Mesothelial cell of epicardium (in vitro differentiated cells): ENCODE results near the gene PPP6R3. TPM values are rescaled to one million over a fixed set of nuclear protein-coding genes. Genes with fewer than 3 reads are reported as not detected.

Source experiments
- DNase-seq, 2 experiments: peaks; one replicate each; pipeline ENCODE4 v3.0.0; 2021; ENCODE audit warnings: low spot score in 2 of 2; ENCODE audit not compliant: unreplicated experiment in 2 of 2
- H3K27ac Mint-ChIP-seq: 2 replicates; pipeline ENCODE4 v1.8.0; 2021; ENCODE audit warnings: mixed read lengths
- H3K27me3 Mint-ChIP-seq: 2 replicates; pipeline ENCODE4 v1.8.0; 2021; ENCODE audit warnings: low read depth, mixed read lengths
- H3K36me3 Mint-ChIP-seq: 2 replicates; pipeline ENCODE4 v1.8.0; 2021; ENCODE audit warnings: mixed read lengths
- H3K4me1 Mint-ChIP-seq: 2 replicates; pipeline ENCODE4 v1.8.0; 2021; ENCODE audit warnings: mixed read lengths
- H3K4me3 Mint-ChIP-seq: 2 replicates; pipeline ENCODE4 v1.8.0; 2021; ENCODE audit warnings: mild to moderate bottlenecking, moderate library complexity, mixed read lengths
- H3K9me3 Mint-ChIP-seq: 2 replicates; pipeline ENCODE4 v1.8.0; 2021; ENCODE audit warnings: mixed read lengths
- CTCF ChIP-seq: fragments of 200-600 bp; sonication (generic); IDR thresholded peaks from one replicate; pipeline ENCODE4 v1.5.0; 2021; ENCODE audit warnings: antibody characterized with exemption; ENCODE audit not compliant: unreplicated experiment
- total RNA-seq: library from RNA; stranded (reverse); gene quantifications from 3 replicates; pipeline ENCODE4 v1.2.1, GENCODE V29; 2021

PPP6R3 gene
- total RNA-seq, 1 donor from 2014 or later: 137 TPM

GRCh38 chr11:68574308-68574707, 113.8 kb downstream of the PPP6R3 start:
- Mint-ChIP-seq H3K27ac (no peak overlapping the region), H3K36me3 (peaks cover 35% of the 10 kb centered on the region), H3K9me3 (no peaks in the 10 kb centered on the region), H3K4me1 (peaks cover 15% of the 10 kb centered on the region), H3K27me3 (no peaks in the 10 kb centered on the region), H3K4me3 (no peak overlapping the region)
- no peak for DNase-seq
- TF ChIP-seq CTCF: no peak

GRCh38 chr11:68575025-68575665, 114.6 kb downstream of the PPP6R3 start:
- Mint-ChIP-seq H3K9me3 (no peaks in the 10 kb centered on the region), H3K27me3 (no peaks in the 10 kb centered on the region), H3K4me1 (peaks cover 11% of the 10 kb centered on the region), H3K27ac (no peak overlapping the region), H3K36me3 (peaks cover 44% of the 10 kb centered on the region), H3K4me3 (no peak overlapping the region)
- TF ChIP-seq CTCF: no peak
- DNase-seq: no peak

GRCh38 chr11:68579455-68579854, 118.9 kb downstream of the PPP6R3 start:
- no peaks in the 10 kb centered on the region for H3K27me3 Mint-ChIP-seq
- DNase-seq: no peak
- peaks cover 46% of the 10 kb centered on the region for H3K36me3 Mint-ChIP-seq
- no peak for TF ChIP-seq CTCF
- H3K27ac Mint-ChIP-seq: no peak overlapping the region
- H3K4me1 Mint-ChIP-seq: peaks cover 2% of the 10 kb centered on the region
- H3K9me3 Mint-ChIP-seq: no peaks in the 10 kb centered on the region
- H3K4me3 Mint-ChIP-seq: no peak overlapping the region

- Mint-ChIP-seq H3K4me1 (no peaks in the 10 kb centered on the region), H3K4me3 (no peak overlapping the region), H3K9me3 (no peaks in the 10 kb centered on the region), H3K27me3 (no peaks in the 10 kb centered on the region), H3K36me3 (peaks cover 53% of the 10 kb centered on the region), H3K27ac (no peak overlapping the region)
- TF ChIP-seq CTCF: no peak
- DNase-seq: no peak
Measured at GRCh38 chr11:68581439-68581838, 120.9 kb downstream of the PPP6R3 start.

- Mint-ChIP-seq H3K4me1 (no peaks in the 10 kb centered on the region), H3K4me3 (no peak overlapping the region), H3K9me3 (no peaks in the 10 kb centered on the region), H3K27ac (no peak overlapping the region), H3K27me3 (no peaks in the 10 kb centered on the region), H3K36me3 (peaks cover 50% of the 10 kb centered on the region)
- no peak for TF ChIP-seq CTCF
- DNase-seq: no peak
Measured at GRCh38 chr11:68581901-68582300, 121.3 kb downstream of the PPP6R3 start.
